Measurements from ENCODE around the gene TTLL10.

Gene TTLL10

DNA sequence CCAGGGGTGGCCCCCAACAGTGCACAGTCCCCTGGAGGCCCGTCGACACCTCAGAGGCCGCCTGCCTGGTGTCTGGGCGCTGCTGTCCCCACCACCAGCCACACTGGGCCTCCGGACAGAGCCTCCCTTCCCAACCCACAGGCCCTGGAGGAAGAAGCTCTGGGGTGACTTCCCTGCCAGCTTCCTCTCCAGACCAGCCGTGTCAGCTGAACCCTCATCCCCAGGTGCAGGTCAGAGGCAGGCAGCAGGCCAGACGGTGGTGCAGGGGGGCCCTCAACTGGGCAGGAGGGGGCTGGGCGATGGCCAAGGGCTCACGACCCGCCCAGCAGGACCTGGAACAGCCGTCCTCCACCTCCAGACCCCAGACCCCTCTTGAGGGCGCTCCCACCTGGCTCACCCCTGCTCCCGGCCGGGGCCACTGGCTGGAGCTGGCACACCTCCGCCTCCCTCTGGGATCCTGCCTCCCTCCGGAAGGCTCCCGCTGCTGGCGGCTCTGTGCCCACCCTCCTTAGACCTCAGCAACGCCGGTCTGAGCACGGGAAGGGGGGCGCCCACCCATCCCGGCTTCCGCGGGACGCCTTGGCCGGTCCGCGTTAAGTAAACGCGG, 32.2 kb downstream of the TTLL10 start:
- no peak for DNase-seq
- no peaks in the 10 kb centered on the region for H3K36me3 Mint-ChIP-seq (ENCODE audit: low read depth)
- peaks cover 13% of the 10 kb centered on the region for H3K4me1 Mint-ChIP-seq
- no peak overlapping the region for H3K27ac Mint-ChIP-seq
- H3K27me3 Mint-ChIP-seq (ENCODE audit: low read depth, poor library complexity), result peaks cover 32% of the 10 kb centered on the region
- H3K4me3 Mint-ChIP-seq, result no peak overlapping the region
- TF ChIP-seq, protein P1, sequence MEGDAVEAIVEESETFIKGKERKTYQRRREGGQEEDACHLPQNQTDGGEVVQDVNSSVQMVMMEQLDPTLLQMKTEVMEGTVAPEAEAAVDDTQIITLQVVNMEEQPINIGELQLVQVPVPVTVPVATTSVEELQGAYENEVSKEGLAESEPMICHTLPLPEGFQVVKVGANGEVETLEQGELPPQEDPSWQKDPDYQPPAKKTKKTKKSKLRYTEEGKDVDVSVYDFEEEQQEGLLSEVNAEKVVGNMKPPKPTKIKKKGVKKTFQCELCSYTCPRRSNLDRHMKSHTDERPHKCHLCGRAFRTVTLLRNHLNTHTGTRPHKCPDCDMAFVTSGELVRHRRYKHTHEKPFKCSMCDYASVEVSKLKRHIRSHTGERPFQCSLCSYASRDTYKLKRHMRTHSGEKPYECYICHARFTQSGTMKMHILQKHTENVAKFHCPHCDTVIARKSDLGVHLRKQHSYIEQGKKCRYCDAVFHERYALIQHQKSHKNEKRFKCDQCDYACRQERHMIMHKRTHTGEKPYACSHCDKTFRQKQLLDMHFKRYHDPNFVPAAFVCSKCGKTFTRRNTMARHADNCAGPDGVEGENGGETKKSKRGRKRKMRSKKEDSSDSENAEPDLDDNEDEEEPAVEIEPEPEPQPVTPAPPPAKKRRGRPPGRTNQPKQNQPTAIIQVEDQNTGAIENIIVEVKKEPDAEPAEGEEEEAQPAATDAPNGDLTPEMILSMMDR (IDR thresholded peaks at IDR 0.05), result no peak
- no peaks in the 10 kb centered on the region for H3K9me3 Mint-ChIP-seq

DNA sequence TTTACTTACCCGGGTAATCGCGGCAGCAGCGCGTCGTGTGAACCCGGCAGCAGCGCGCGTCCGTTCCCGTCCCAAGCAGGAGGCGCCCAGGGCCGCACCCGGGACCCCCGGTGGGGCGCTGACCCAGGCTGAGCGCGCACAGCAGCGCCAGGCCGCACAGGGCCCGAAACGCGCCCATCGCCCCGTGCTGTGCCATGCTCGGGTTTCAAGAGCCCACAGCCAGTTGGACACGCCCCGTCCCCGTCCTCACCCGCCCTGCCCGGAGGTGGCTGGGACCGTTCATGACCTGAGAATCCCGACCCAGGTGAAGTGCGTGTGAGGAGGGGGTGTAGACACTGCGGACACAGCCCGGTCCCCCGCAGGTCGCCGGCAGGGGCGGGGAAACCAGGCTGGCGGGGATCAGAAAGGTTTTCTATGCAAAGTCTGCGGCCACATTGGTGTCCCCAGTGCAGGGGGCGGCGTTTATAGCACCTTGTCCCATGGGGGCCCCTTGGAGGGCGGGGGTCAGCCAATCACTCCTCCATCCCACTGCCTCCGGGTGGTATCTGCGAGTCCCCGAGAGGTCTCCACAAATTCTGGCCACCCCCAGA, 32.8 kb downstream of the TTLL10 start, which contains the start of gene TNFRSF18:
Gene TNFRSF18 (minus strand): TSS at position 217 of the 590 bp plus-strand sequence. CDS start 21 bp downstream, at position 196.
- H3K27me3 Mint-ChIP-seq (ENCODE audit: low read depth, poor library complexity), result peaks cover 32% of the 10 kb centered on the region
- peaks cover 13% of the 10 kb centered on the region for H3K4me1 Mint-ChIP-seq
- H3K27ac Mint-ChIP-seq, result no peak within 1 kb of the TSS
- H3K4me3 Mint-ChIP-seq, result no peak within 1 kb of the TSS
- no peaks in the 10 kb centered on the region for H3K9me3 Mint-ChIP-seq
- H3K36me3 Mint-ChIP-seq (ENCODE audit: low read depth), result no peaks in the 10 kb centered on the region
- peak; percentile 65 for DNase-seq
- TF ChIP-seq, protein P1 (IDR thresholded peaks at IDR 0.05), result no peak

DNA sequence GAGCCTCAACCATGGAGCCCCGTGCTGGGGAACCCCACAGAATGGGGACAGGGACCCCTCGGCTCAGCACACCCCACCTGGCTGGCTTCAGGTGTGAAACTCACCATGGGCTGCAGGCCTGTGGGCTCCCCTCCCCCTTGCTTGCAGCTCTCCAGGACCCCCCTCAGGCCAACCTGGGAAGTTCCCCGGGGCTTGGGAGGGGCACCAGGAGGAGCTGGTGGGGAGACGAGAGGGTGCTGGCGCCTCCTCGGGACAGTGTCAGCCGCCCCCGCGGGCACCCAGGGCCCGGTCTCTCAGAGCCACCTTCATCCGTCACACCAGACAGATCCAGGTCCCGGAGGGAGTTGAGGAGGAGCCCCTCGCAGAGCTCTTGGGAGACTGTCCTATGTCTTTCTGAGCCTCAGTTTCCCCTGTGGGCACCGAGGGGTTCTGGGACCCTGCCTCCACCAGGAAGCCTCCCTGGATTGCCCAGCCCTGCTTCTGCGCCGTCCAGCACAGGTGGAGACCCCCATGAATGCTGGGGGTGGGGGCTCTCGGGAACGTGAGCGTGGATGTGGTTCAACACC, 33.4 kb downstream of the TTLL10 start:
- no peaks in the 10 kb centered on the region for H3K9me3 Mint-ChIP-seq
- no peak overlapping the region for H3K4me3 Mint-ChIP-seq
- peaks cover 13% of the 10 kb centered on the region for H3K4me1 Mint-ChIP-seq
- TF ChIP-seq, protein P1 (IDR thresholded peaks at IDR 0.05), result no peak
- no peak overlapping the region for H3K27ac Mint-ChIP-seq
- no peaks in the 10 kb centered on the region for H3K36me3 Mint-ChIP-seq (ENCODE audit: low read depth)
- H3K27me3 Mint-ChIP-seq (ENCODE audit: low read depth, poor library complexity), result peaks cover 32% of the 10 kb centered on the region
- DNase-seq, result peak; percentile 6

DNA sequence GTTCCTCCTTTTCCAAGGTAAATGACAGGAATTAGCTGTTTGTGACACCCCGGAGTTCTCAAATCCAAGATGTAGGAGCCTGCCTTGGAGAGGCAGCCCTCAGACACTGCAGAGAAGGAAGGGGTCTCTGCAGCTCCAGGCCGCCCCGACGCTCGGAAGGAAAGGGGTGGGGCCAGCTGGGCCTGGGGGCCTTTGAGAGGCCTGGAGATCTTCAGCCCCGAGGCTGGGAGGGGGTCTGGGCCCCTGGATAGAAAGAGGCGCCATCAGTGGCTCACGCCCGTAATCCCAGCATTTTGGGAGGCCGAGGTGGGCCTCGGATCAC, 33.9 kb downstream of the TTLL10 start:
- TF ChIP-seq, protein P1 (IDR thresholded peaks at IDR 0.05), result no peak
- peaks cover 32% of the 10 kb centered on the region for H3K27me3 Mint-ChIP-seq (ENCODE audit: low read depth, poor library complexity)
- peak; percentile 1 for DNase-seq
- no peaks in the 10 kb centered on the region for H3K36me3 Mint-ChIP-seq (ENCODE audit: low read depth)
- peaks cover 13% of the 10 kb centered on the region for H3K4me1 Mint-ChIP-seq
- no peak overlapping the region for H3K4me3 Mint-ChIP-seq
- H3K27ac Mint-ChIP-seq, result no peak overlapping the region
- H3K9me3 Mint-ChIP-seq, result no peaks in the 10 kb centered on the region

DNA sequence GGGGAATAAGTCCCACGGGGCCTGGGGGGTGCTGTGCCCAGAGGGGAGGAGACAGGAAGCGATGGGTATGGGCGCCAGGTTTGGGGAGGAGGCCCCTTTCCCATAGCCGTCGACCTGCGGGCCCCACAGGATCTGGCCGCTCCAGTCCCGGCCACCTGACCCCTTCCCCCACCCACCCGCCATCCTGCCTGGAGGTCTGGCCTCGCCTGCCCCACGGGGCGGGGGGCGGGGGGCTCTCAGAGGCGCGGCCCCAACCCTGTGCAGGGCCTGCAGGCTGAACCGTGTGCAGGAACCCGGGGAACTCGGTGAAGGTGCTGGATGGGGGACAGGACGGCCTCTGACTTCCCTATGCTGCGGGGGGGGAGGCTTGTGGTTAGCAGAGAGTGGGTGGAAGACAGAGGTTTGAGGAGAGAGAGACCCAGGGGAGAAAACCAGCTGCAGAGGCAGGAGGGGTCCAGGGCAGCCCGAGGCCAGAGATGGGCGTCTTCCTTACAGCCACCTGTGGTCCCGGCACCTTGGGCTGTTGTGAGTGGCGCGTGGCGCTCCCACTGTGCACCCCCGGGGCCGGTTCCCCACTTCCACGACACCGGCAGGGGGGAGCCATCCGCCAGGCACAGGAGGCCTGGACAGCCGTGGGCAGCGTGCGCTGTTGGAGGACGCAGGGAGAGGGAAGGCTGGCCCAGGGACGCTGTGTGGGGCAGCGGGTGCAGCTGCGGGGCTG, 35.2 kb downstream of the TTLL10 start:
- Mint-ChIP-seq H3K27ac (no peak overlapping the region), H3K4me1 (peaks cover 13% of the 10 kb centered on the region), H3K27me3 (ENCODE audit: low read depth, poor library complexity) (peaks cover 26% of the 10 kb centered on the region), H3K4me3 (no peak overlapping the region), H3K9me3 (no peaks in the 10 kb centered on the region), H3K36me3 (ENCODE audit: low read depth) (no peaks in the 10 kb centered on the region)
- TF ChIP-seq, protein P1 (IDR thresholded peaks at IDR 0.05), result no peak
- DNase-seq, result peak; percentile 6

All from nephron progenitor cell (in vitro differentiated cells).